ENCODE data around the gene NET1. TPM values are rescaled to one million over a fixed set of nuclear protein-coding genes. Genes with fewer than 3 reads are reported as not detected.

NET1 gene
- polyA plus RNA-seq, 1 of the 3 experiments (the other 2 are of a cell fraction) = 4.7 TPM

- TF ChIP-seq SIN3A (IDR thresholded peaks at IDR 0.05; ENCODE audit: borderline replicate concordance, low read depth, low read length) (no peak), EZH2phosphoT487 (IDR thresholded peaks at IDR 0.05; ENCODE audit: borderline replicate concordance, low read depth) (no peak), GABPA (IDR thresholded peaks at IDR 0.05; ENCODE audit: low read depth) (no peak), USF1 (IDR thresholded peaks at IDR 0.05; ENCODE audit: borderline replicate concordance, low read depth) (no peak)
Measured at GRCh38 chr10:5435328-5435727, 23.0 kb downstream of the NET1 start (continued).

GRCh38 chr10:5440206-5440605 is 27.8 kb downstream of the NET1 start:
- H3K9me3 ChIP-seq = no peaks in the 10 kb centered on the region
- 93% methylated on average over 2 of the region's 2 CpGs for WGBS (ENCODE audit: low lambda C conversion rate)
- no peak overlapping the region for H3K9ac ChIP-seq
- no peak overlapping the region for H3K4me3 ChIP-seq (ENCODE audit: low read depth in 2 of 2, low read length in 1 of 2)
- DNase-seq = no peak
- TF ChIP-seq TEAD4 (IDR thresholded peaks at IDR 0.05; ENCODE audit: borderline replicate concordance, insufficient read depth) (no peak), NFIC (IDR thresholded peaks at IDR 0.05; ENCODE audit: borderline replicate concordance) (no peak), RFX5 (IDR thresholded peaks at IDR 0.05; ENCODE audit: low read length) (no peak), JUND (IDR thresholded peaks at IDR 0.05) (no peak), RCOR1 (IDR thresholded peaks at IDR 0.05; ENCODE audit: low read length) (no peak), CTCF (IDR thresholded peaks at IDR 0.05) (no peak), EZH2phosphoT487 (IDR thresholded peaks at IDR 0.05; ENCODE audit: borderline replicate concordance, low read depth) (no peak), SMC3 (IDR thresholded peaks at IDR 0.05; ENCODE audit: low read depth, low read length) (no peak), NRF1 (IDR thresholded peaks at IDR 0.05; ENCODE audit: low read depth, low read length) (no peak), ELF1 (IDR thresholded peaks at IDR 0.05) (no peak)
- H4K20me1 ChIP-seq (ENCODE audit: insufficient read depth) = no peaks in the 10 kb centered on the region
- H3K27me3 ChIP-seq (ENCODE audit: insufficient read depth) = no peaks in the 10 kb centered on the region
- H3K9me2 ChIP-seq = no peaks in the 10 kb centered on the region
- ChIA-PET POLR2A (no interaction called here), CTCF (interaction anchor here (0.9 to 17.2 kb wide), 5 partner anchors 21 to 625 kb away, joined by 3 to 449 read pairs (median 3); no protein-coding TSS in a partner anchor)
- H3K79me2 ChIP-seq (ENCODE audit: insufficient read depth) = no peaks in the 10 kb centered on the region
- H3K27ac ChIP-seq (ENCODE audit: low read depth in 2 of 2, low read length in 1 of 2) = no peak overlapping the region
- no peak overlapping the region for H2AFZ ChIP-seq (ENCODE audit: low read depth)
- H3F3A ChIP-seq (replicated peaks; ENCODE audit: insufficient read depth) = no peaks in the 10 kb centered on the region
- H3K36me3 ChIP-seq (replicated peaks in 1 of 2; ENCODE audit: control insufficient read depth in 1 of 2, insufficient read depth in 2 of 2, low read length in 1 of 2) = peaks cover 0 to 2% of the 10 kb centered on the region in 2 experiments
- no peaks in the 10 kb centered on the region; a peak in 2 of 4 replicates for H3K4me1 ChIP-seq (ENCODE audit: control insufficient read depth in 1 of 2, insufficient read depth in 2 of 2, low read depth in 1 of 2, low read length in 1 of 2)
- no peak overlapping the region for H3K4me2 ChIP-seq

- 83% methylated on average over 2 of the region's 4 CpGs for WGBS (ENCODE audit: low lambda C conversion rate)
- H3K4me1 ChIP-seq (ENCODE audit: control insufficient read depth in 1 of 2, insufficient read depth in 2 of 2, low read depth in 1 of 2, low read length in 1 of 2) = peaks cover 0 to 1% of the 10 kb centered on the region in 2 experiments; a peak in 2 of 4 replicates
- H4K20me1 ChIP-seq (ENCODE audit: insufficient read depth) = no peaks in the 10 kb centered on the region
- 0 out of 2 replicates have a peak, but pooled peaks cover 1% of the 10 kb centered on the region for H3K79me2 ChIP-seq (ENCODE audit: insufficient read depth)
- ChIA-PET CTCF (interaction anchor here (0.5 to 17.2 kb wide), 11 partner anchors 16 to 626 kb away, joined by 3 to 449 read pairs (median 4); no protein-coding TSS in a partner anchor), POLR2A (interaction anchor here (1.1 to 1.4 kb wide), 2 partner anchors 181 to 182 kb away, joined by 5 read pairs; no protein-coding TSS in a partner anchor)
- H3K27me3 ChIP-seq (ENCODE audit: insufficient read depth) = no peaks in the 10 kb centered on the region
- no peak overlapping the region for H3K27ac ChIP-seq (ENCODE audit: low read depth in 2 of 2, low read length in 1 of 2)
- H3F3A ChIP-seq (replicated peaks; ENCODE audit: insufficient read depth) = no peaks in the 10 kb centered on the region
- H3K9me3 ChIP-seq = no peaks in the 10 kb centered on the region
- peaks cover 0 to 2% of the 10 kb centered on the region in 2 experiments for H3K36me3 ChIP-seq (replicated peaks in 1 of 2; ENCODE audit: control insufficient read depth in 1 of 2, insufficient read depth in 2 of 2, low read length in 1 of 2)
- no peak overlapping the region for H3K9ac ChIP-seq
- DNase-seq = no peak
- H3K4me2 ChIP-seq = no peak overlapping the region
- H3K9me2 ChIP-seq = no peaks in the 10 kb centered on the region
- H2AFZ ChIP-seq (ENCODE audit: low read depth) = no peak overlapping the region
- no peak overlapping the region for H3K4me3 ChIP-seq (ENCODE audit: low read depth in 2 of 2, low read length in 1 of 2)
- TF ChIP-seq TAF1 (IDR thresholded peaks at IDR 0.05; ENCODE audit: borderline replicate concordance, low read depth, low read length) (no peak), SIN3A (IDR thresholded peaks at IDR 0.05; ENCODE audit: borderline replicate concordance, low read depth, low read length) (no peak), EZH2phosphoT487 (IDR thresholded peaks at IDR 0.05; ENCODE audit: borderline replicate concordance, low read depth) (no peak), FOXJ3 (CRISPR knock-in tag; IDR thresholded peaks at IDR 0.05) (no peak), REST (IDR thresholded peaks at IDR 0.05; ENCODE audit: low read depth, low read length) (no peak), EP300 (IDR thresholded peaks at IDR 0.05; ENCODE audit: borderline replicate concordance in 1 of 2, low read depth in 1 of 2, low read length in 1 of 2) (no peak), MXI1 (IDR thresholded peaks at IDR 0.05; ENCODE audit: low read depth, low read length) (no peak), USF1 (IDR thresholded peaks at IDR 0.05; ENCODE audit: borderline replicate concordance, low read depth) (no peak), GATA2 (CRISPR knock-in tag; IDR thresholded peaks at IDR 0.05) (no peak), TCF12 (IDR thresholded peaks at IDR 0.05) (no peak)
Measured at GRCh38 chr10:5441106-5441505, 28.7 kb downstream of the NET1 start.
